ENCODE results near the gene ALOX12.

The ALOX12 gene

DNA sequence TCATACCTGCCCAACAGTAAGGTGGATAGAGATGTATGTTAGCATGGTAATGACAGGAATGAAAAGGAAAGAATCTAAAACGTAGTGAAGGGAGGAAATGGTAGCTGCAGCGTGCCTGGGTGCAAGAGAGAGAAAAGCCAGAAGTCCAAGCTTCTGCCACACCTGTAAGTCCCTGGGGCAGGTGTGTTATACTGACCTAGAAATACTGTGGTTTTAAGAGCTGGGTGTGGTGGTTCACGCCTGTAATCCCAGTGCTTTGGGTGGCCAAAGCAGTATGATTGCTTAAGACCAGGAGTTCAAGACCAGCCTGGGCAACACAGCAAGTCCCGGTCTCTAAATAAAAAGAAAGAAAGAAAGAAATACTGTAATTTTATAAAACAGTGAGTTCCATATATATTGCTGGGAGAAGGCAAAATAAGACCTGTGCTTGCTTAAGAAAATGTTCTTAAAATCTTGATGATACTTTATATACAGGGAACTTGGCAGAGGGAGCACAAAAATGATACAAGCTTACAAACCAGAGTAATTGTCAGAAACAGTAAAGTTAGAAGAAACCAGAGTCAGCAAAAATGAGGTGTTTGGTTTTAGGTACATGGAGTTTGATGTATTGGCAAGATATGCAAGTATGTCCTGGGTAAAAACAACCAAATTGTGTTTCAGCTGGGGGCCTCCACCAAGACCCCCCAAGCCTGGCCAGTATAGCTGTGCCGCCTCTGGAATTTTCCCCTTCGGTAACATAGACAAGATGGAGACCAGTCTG is 6.6 kb downstream of the ALOX12 start:
- DNase-seq (ENCODE audit: low spot score) (no peak), FAIRE-seq (no peak)

DNA sequence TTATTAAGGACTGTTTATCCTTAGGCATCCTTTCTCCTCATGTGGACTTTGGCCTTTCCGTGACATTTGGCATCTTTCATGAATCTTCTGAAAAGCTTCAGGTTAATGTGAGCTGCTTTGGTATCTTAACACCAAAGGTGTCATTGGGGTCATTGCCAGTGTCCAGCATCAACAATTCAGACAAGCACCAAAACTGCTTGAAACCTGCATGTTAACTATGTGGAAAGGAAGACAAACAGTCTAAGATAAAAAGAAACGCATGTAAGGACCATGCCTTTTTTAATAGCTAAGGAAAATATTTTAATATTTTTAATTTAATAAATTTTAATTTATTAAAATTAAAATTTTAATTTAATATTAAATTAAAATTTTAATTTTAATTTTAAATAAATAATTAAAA is 7.9 kb downstream of the ALOX12 start:
- FAIRE-seq (no peak), DNase-seq (ENCODE audit: low spot score) (no peak)

DNA sequence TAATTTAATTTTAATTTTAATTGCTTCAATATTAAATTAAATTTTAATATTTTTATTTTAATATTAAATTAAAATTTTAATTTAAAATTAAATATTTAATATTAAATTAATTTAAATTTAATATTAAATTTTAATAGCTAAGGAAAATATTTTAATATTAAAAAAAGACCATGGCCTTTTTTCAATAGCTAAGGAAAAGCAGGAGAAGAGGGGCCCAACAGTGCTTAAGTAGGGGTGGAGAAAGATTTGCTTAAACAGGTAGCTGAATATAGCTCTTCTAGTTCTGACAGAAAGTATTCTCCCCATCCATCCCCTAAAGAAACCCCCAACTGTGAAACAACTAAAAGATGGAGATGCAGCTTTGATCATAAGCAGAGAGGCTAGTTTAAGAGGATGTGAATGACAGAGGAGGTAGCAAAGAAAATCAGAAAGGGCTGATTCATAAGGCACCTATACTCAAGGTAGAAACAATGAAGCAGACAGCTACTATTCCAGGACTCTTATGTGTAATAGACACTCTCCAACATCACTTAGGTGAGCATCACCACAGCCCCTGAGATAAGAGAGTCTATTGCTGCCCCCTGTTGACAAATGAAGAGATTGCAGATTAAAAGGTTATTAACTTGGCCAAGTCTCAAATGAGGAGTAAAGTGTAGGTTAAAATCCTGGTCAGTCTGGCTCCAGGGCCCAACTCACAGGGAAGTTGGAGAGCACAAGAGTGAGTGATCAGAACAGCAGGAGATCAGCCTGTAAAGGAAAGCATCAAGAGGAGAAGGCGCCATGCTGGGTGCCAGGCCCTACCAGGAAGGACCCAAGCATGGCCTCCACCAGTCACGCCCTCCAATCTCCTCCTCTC is 8.8 kb downstream of the ALOX12 start:
- FAIRE-seq (no peak), DNase-seq (ENCODE audit: low spot score) (peak; percentile 40)

- DNase-seq (ENCODE audit: low spot score) (no peak), FAIRE-seq (no peak)
These were observed 9.9 kb downstream of the ALOX12 start for GRCh38 chr17:7005716-7006115.

DNA sequence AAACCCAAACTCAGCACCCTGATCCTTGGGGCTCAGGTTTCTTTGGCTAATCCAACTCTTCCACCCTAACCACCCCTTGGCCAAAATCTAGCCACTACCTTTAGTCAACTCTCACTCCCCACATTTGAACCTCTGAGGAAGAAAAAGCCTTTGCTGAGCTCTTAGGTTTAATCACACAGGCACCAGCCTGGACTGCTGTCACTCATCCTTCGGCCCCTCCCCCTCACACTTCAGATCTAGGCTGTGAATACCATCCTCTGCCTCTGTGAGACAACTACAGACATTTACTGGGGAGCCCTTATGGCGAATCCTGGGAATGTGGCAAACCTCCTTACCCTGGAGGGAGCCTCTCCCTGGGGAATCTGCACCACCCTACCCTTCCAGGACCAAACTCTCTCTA is 11.3 kb downstream of the ALOX12 start:
- DNase-seq (ENCODE audit: low spot score) (no peak), FAIRE-seq (no peak)

- FAIRE-seq (no peak), DNase-seq (ENCODE audit: low spot score) (no peak)
These were observed 14.7 kb downstream of the ALOX12 start for GRCh38 chr17:7010523-7010922.

DNA sequence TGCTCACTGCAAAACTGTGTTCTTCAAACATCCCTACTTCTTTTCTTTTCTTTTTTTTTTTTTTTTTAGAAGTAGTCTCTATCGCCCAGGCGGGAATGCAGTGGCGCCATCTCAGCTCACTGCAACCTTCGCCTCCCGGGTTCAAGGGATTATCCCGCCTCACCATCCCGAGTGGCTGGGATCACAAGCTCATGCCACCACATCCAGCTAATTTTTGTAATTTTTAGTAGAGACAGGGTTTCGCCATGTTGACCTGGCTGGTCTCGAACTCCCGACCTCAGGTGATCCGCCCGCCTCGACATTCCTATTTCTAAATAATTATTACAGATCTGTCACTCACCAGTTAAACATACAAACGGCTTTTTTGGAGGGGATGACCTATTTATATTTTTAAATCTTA is 15.6 kb downstream of the ALOX12 start:
- FAIRE-seq (no peak), DNase-seq (ENCODE audit: low spot score) (no peak)

DNA sequence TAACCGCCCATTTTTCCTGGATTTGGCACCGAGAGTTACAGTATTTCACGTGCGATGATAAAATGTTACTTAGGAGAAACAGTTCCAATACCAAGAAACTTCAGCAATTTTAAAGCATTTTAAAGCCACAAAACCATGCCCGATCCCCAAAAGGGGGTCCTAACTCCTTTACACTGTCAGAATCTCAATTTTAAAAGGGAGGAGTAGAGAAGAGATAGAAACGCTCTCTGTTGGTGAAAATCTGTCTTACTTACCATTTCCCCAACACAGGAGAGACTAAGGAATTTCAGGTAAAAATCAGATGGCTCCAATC is 16.0 kb downstream of the ALOX12 start:
- FAIRE-seq (no peak), DNase-seq (ENCODE audit: low spot score) (no peak)

GRCh38 chr17:7014261-7014994 is 18.6 kb downstream of the ALOX12 start:
- DNase-seq (ENCODE audit: low spot score), result peak; percentile 90
- FAIRE-seq, result peak; percentile 9

DNA sequence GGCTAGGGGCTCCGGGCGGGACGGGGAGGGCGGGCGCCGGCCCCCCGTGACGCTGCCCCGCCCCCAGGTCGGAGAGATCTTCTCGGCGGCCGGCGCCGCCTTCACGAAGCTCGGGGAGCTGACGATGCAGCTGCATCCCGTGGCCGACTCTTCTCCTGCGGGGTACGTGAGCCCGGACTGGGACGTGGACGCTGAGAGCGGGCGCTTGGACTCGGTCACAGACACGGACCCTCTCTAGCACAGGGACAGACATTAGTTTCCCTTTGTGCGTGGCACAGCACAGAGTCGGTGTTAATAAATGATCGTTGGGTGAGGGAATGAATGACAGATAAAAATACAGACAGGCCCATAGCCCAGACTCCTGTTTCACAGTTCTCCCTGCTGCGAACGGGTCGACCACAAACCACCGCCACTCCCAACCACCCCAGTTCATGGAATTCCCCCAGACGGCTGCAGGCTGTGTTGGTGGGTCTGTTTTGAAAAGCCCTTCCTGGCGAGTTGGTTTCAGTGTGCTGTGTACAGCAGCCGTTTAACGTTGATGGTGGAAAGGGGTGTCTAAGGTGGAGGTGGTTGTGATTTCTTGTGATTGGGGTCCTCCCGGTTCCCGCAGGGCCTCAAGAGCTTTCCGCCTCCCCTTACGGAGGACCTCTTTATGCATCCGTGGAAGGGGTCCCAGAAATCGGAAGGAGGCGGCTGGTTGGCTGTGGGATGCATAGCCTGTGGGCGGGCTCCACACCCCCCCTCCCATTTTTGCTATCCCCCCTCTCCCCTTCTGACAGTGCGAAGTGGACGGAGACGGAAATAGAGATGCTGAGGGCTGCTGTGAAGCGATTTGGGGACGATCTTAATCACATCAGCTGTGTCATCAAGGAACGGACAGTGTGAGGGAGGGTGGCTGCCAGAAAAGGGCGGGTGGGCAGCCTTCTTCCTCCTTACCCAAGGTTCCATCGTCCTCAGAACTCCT is 19.4 kb downstream of the ALOX12 start:
- FAIRE-seq, result no peak
- DNase-seq (ENCODE audit: low spot score), result no peak

GRCh38 chr17:7016418-7016817 is 20.6 kb downstream of the ALOX12 start:
- DNase-seq (ENCODE audit: low spot score) (no peak), FAIRE-seq (no peak)

- FAIRE-seq, result no peak
- DNase-seq (ENCODE audit: low spot score), result no peak
These were observed 21.3 kb downstream of the ALOX12 start for GRCh38 chr17:7016886-7017826.

DNA sequence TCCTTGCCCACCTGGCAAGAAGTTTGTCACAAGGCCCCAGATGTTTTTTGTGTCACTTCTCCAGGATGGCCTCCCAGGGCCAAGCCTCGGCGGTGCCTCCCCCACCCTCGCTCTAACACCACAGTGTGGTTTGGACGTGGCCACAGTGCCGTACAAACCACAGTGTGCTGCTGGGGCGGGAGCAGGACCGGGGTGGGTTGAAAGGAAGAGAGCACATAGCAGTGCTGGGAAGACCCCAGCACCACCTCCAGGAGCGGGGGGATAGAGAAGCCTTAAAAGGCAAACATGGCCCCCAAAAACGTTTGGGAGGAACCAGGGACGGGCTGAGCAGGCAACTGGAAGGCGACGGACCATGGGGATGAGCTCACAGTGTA is 22.0 kb downstream of the ALOX12 start:
- no peak for FAIRE-seq

GRCh38 chr17:7018331-7018964 is 22.6 kb downstream of the ALOX12 start:
- no peak for DNase-seq (ENCODE audit: low spot score)
- no peak for FAIRE-seq

More for the DNA sequence above, 22.0 kb downstream of the ALOX12 start:
- no peak for DNase-seq (ENCODE audit: low spot score)

- FAIRE-seq, result no peak
These were observed 23.5 kb downstream of the ALOX12 start for GRCh38 chr17:7019367-7019766.

DNA sequence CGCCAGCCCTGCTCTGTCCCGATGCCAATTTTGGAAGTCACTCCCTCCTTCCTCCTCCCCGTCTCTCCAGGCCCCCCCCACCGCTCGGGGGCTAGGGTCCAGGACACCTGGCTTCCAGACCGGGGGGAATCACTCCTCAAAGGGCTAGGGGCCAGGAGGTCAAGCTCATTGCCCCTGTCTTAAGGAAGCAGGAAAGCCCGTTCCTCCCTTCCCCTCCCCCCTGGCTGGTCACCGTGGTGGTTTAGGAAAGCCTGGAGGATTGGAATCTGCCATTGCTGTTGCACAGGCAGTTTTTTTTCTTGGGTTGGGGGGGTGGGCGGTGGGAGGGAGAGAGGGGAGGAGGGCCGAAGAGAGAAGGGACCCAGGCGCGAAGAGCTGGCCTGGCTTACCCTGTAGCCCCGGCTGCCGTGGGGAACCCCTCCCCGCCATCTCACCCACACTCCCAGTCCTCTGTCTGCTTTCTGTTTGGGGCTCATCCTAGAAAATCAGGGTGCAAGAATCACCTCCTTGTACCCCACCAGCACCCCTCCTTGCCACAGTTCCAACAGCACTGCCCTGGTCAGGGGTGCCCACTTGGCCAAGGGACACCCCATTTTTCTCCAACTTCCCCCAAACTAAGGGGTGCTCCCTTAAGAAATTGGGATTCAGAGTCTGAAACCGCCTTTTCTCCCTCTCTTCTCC is 24.1 kb downstream of the ALOX12 start:
- FAIRE-seq (no peak), DNase-seq (ENCODE audit: low spot score) (peak; percentile 60)

More at GRCh38 chr17:7019367-7019766, 23.5 kb downstream of the ALOX12 start:
- no peak for DNase-seq (ENCODE audit: low spot score)

DNA sequence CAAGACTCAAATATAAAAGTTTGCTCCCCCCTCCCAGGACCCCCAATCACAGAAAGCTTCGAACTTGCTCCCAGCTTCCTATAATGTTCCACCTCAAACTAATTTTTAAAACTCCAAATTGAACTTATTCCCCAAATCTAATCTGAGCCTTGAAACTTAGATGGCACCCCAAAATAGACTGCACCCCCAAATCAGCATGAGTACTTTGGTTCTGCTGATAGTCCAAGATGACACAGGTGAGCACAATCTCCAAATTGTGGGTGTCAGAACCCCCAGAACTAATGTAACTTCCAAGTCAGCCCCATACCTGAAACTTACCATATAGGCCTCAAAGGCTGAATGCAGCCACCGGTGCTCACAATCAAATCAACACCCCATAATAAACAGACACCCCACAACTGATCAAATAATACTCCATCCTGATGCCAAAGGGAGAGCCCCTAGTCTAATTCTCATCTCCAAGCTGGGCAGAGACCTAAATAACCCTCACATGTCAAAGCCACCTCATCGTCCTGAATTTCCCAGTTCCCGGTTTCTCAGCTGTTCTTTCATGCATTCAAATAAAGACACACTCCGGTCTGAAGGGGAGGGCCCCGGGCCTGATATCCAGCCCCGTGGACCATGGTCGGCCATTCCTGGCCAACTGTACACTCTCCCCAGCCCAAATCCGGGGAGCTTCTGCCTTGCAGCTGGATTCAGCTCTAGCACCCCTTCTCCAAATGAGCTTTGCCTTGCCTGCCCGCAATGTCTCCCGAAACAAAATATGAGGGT is 25.2 kb downstream of the ALOX12 start:
- FAIRE-seq (no peak), DNase-seq (ENCODE audit: low spot score) (no peak)
